Measurements from ENCODE around the gene DNAJC17.

DNAJC17 gene

DNA sequence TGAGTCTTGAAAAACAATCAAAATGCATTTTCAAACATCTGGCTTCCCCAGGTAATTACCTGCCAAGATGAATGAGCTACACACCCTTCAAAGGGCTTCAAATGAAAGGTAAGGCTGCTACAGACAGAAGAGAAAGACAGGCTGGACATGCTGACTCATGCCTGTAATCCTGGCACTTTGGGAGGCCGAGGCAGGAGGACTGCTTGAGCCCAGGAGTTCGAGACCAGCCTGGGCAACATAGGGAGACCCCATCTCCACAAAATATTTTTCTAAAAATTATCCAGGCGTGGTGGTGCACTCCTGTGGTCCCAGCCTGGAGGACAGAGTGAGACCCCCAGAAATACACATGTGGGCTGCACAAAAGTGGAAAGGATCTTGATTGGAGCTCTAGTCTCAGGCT, 14.9 kb downstream of the DNAJC17 start:
- in situ Hi-C loops (cut with MboI; ENCODE audit: low sequenced_read_pairs) = no loop called here

- in situ Hi-C loops (cut with MboI; ENCODE audit: low sequenced_read_pairs) = no loop called here
Observed at GRCh38 chr15:40790718-40791117, 16.6 kb downstream of the DNAJC17 start.

DNA sequence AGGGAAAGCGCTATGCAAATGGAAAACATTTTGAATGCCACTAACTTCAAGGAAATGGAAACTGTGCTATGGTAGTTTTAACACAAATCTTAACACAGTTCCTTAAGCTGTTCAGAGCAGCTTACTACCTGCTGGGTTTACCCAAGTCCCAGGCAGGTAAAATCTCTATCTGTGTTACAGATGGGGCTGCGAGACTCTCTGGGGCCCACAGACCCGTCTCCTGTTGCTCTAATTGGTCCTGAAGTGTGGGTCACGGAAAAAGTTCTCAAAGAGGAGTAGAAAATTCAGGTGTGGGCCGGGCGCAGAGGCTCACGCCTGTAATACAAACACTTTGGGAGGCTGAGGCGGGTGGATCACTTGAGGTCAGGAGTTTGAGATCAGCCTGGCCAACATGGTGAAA, 17.3 kb downstream of the DNAJC17 start:
- in situ Hi-C loops (cut with MboI; ENCODE audit: low sequenced_read_pairs) = no loop called here

DNA sequence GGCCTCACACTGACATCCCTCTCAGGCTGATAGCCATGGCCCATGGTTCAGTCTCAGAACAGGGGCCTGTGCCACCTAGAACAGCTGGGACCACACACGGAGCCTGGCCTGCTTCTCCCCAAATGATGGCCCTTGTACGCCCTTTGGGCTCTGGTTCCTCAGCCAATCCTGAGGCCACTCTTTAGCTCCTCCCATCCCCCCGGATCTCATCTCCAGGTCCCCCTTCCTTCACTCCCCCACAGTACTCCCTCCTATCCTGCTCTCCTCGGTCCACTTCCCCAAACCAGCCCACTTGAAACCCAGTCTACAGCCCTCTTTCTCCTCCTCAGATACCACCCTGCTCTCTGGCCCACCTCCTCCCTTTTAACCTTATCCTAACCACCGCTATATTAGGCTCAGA, 18.2 kb downstream of the DNAJC17 start:
- in situ Hi-C loops (cut with MboI; ENCODE audit: low sequenced_read_pairs) = no loop called here

DNA sequence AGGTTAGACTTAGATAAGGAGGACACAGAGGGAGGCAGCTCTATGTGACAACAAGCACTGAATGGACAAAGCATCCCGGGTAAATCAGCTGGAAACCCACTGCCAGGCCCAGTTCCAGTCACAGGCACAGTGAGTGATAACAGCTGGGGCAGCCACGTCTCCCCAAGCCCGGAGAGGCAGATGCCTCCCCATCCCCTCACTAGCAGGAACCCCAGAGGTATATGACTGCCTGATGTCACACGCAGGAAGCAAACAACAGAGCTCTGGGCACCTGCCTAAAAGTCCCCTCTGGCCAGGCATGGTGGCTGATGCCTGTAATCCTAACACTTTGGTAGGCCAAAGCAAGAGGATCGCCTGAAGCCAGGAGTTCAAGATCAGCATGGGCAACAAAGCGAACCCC, 19.3 kb downstream of the DNAJC17 start:
- in situ Hi-C loops (cut with MboI; ENCODE audit: low sequenced_read_pairs) = no loop called here

GRCh38 chr15:40787344-40787841, 19.9 kb downstream of the DNAJC17 start:
- in situ Hi-C loops (cut with MboI; ENCODE audit: low sequenced_read_pairs) = no loop called here

GRCh38 chr15:40785814-40786213, 21.5 kb downstream of the DNAJC17 start:
- in situ Hi-C loops (cut with MboI; ENCODE audit: low sequenced_read_pairs) = no loop called here

DNA sequence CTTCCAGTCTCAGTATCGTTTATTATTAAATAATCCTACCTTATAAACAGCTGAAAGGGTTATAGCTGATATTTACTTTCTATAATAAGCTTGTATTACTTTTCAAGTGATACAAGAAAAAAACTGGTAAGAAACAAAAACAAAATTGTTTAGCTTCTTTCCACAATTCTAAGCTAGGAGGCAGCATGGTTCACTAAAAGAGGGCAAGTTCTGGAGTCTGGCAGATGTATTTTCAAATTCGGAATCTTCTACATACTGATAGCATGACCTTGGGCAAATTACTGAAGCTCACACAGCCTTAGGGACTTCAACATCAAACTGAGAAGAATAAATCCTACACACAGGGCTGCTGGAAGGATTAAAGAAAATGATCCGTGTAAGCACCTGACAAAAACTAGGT, 22.1 kb downstream of the DNAJC17 start:
- in situ Hi-C loops (cut with MboI; ENCODE audit: low sequenced_read_pairs) = no loop called here

- in situ Hi-C loops (cut with MboI; ENCODE audit: low sequenced_read_pairs) = no loop called here
Observed at GRCh38 chr15:40782609-40783227, 24.6 kb downstream of the DNAJC17 start.

- in situ Hi-C loops (cut with MboI; ENCODE audit: low sequenced_read_pairs) = no loop called here
Observed at GRCh38 chr15:40776537-40777141, 30.6 kb downstream of the DNAJC17 start.

DNA sequence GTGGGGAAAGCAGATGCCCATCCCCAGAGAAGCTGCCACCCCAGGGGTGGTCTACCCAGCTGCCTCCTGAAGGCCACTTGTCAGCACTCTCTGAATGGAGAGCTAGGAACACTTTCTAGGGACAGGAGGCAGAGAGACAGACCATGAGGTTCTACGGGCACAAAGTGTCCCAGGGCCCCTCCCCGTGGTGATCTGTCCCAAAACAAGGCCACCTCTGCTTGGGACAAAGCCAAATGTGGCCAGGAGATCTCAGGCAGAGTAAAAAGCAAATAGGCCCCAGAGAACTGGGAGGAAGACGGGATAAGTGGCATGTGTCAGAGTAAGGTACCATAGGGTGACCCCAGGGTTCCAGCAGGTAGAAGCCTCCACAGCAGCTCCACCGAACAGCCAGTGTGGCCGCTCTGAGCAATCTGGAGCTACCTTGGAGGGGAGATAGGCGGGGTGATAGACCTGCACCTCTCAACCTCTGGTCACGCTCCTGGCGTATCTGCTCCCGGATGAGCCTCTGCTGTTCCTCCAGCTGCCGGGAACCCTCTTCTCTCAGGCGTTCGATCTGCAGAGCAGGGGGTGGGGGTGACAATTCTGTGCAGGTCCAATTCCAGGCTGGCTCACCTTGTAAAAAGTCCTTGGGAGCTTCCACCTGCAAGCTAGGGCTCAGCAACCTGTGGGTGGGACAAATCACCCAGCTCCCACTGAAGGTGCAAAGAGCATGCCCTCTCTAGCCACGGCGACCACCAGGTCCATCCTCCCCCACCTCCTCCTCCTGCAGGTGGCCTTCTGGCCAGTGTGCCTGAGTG, 31.3 kb downstream of the DNAJC17 start:
- in situ Hi-C loops (cut with MboI; ENCODE audit: low sequenced_read_pairs) = no loop called here

DNA sequence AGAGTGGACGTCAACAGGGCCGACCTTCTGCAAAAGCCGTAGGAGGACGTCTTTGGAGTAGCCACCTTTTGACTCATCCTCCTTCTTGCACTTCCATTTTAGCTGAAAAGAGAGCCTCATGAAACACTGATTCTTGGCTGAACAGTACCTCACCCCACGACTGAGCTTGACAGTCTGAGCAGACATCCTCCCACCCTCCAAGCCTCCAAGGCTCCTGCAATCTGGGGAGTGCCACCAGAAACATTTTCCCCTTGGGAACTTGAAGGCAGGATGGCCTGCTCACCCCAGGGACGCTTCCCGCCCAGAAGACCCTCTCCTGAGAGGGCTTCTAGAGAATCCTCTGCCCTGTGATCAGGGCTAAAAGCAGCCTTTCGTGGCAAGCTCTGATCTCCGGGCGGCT, 32.3 kb downstream of the DNAJC17 start:
- in situ Hi-C loops (cut with MboI; ENCODE audit: low sequenced_read_pairs) = no loop called here

GRCh38 chr15:40773902-40774301, 33.4 kb downstream of the DNAJC17 start:
- in situ Hi-C loops (cut with MboI; ENCODE audit: low sequenced_read_pairs) = no loop called here

DNA sequence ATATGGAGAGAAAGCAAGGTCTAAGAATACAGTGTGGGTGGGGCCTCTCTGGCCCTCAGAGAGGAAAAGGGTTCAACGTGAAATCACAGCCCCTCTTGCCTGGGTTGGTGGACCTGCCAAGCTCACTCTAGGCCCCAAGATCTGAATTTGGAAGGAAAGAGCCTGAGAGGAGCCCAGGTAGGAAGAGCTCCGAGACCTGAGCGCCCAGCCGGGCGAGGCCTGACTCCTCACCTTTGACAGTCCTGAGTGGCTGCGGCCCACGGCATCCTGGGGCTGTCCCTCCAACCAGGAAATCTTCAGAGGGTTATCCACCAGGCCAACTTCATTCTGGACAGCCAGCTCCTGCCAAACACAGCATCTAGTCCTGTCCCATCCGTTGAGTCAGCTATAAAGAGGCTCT, 33.8 kb downstream of the DNAJC17 start:
- in situ Hi-C loops (cut with MboI; ENCODE audit: low sequenced_read_pairs) = no loop called here

DNA sequence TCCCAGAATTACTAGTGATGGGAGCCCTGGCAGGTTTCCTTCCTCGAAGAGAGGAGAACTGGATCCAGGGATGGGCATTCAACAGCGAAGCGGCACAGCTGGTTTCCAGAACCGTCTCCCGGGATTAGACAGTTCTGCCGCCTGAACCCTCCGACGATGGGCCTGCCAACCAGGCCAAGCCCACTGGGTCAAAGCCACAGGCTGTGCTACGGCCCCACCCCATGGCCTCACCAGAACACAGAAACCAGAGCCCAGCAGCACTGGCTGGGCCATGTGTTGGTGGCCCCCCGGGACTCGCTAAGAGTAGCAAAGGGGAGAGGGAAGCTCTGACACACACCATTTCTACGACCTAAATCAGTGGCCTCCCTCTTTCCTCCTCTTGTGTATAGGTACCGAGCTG, 35.3 kb downstream of the DNAJC17 start:
- in situ Hi-C loops (cut with MboI; ENCODE audit: low sequenced_read_pairs) = no loop called here

DNA sequence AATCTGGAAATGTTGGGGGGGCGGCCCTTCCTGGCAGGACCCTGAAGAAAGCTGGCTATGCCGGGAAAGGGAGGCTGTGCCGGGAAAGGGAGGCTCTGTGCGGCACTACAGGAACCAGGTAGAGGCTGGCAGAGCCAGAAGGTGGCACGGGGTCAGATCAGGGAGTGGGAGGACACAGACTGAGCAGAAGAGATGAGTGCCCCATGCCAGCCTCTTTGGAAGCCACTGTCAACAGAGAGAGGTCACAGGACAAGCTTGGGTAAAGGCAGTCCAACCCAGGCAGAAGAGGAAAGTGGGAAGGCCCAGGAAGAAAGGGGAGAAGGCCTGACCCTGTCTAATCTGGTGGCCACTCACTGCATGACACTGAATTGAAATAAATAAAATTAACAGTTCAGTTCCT, 36.0 kb downstream of the DNAJC17 start:
- in situ Hi-C loops (cut with MboI; ENCODE audit: low sequenced_read_pairs) = no loop called here

DNA sequence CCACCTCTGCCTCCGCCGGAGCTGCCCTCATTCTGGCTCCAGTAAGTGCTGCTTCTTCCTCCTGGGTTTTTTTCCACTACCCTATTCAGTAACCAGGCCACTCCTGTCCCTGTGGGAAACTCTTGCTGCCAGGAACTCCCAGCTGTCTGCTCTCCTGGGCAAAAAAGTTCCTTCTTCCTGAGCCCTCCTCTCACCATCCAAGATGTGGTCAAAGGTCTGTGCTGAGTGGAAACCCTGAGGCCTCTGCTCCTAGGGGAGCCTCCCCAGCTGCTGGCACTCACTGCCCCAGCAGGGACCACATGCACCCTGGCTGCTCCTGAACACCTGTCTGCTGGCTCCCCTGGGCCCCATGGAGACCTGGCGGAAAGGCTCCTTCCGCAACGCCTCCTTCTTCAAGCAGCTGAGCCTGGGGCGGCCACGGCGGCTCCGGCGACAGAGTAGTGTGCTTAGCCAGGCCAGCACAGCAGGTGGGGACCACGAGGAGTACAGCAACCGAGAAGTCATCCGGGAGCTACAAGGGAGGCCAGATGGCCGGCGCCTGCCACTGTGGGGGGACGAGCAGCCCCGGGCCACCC, 37.0 kb downstream of the DNAJC17 start:
- in situ Hi-C loops (cut with MboI; ENCODE audit: low sequenced_read_pairs) = no loop called here

- in situ Hi-C loops (cut with MboI; ENCODE audit: low sequenced_read_pairs) = no loop called here
Observed at GRCh38 chr15:40769274-40770146, 37.8 kb downstream of the DNAJC17 start, which contains the start of gene C15orf62. C15orf62 (plus strand) TSS chr15:40769980; CDS start chr15:40770496, 516 bp downstream.

DNA sequence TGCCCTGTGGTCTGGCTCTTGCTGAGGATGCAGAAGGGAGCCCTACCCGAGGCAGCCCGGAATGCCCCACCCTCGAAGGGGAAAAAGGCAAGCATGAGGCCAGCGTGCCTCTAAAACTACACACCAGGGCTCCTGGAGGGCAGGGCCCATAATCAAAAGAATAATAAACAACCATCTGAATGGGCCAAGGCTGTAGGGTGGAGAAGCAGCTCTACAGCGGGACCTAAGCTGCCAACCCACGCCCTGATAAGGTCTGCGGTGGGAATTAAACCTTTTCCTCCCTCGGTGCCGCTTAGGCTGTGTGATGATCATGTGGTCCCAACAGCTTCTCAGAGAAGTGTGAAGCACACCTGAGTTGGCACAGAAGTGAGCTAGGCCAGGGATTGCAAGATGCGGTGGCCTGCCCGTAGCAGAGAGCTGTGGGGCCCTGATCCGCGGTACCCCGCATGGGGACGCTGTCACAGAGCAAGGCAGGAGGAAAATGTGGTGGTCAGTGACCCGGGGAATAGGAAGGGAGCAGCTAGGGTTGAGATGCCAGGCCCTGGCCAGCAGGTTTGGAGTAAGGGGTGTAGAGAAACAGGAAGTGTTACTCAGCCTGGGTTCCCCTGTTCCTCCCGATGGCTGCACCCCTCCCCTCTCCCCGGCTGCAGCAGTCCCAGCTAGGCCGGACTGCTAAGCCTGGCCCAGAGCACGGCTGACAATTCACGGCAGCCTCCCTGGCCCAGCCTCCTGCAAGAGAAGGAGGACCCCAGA, 38.6 kb downstream of the DNAJC17 start:
- in situ Hi-C loops (cut with MboI; ENCODE audit: low sequenced_read_pairs) = no loop called here

All from HL-60/S4 (cell line).